Measurements from ENCODE around the gene HOXC9.

DNA sequence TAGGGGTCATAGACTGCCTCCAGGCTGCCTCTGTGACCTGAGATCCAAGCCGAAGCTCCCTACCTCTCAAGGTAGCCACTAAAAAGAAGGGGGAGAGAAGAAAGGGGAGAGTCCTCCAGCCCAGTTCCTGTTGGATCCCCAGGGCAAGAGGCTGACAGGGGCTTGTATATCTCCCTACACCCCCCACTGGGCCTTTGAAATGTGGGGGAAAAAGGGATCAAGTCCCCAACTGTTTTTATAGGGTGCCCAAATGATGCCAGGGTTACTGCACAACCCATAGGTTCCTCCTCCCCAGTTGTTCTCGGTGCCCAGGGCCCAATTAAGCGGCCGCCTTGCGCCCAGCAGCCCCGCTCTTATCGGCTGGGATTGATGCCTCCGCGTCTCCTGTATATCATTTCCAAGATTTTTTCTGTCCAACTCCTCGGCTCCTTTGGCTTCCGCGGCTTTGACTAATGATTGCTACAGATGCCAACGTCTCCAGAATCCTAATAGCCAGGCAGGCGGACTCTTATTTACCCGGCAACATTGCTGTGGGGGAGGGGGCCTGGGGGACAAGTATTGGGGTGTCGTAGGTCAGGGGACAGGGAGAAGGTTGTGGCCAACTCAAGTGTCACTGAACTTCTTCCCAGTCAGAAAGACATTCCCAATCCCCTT lies 46.0 kb downstream of the HOXC9 start:
- TF ChIP-seq, protein P1, sequence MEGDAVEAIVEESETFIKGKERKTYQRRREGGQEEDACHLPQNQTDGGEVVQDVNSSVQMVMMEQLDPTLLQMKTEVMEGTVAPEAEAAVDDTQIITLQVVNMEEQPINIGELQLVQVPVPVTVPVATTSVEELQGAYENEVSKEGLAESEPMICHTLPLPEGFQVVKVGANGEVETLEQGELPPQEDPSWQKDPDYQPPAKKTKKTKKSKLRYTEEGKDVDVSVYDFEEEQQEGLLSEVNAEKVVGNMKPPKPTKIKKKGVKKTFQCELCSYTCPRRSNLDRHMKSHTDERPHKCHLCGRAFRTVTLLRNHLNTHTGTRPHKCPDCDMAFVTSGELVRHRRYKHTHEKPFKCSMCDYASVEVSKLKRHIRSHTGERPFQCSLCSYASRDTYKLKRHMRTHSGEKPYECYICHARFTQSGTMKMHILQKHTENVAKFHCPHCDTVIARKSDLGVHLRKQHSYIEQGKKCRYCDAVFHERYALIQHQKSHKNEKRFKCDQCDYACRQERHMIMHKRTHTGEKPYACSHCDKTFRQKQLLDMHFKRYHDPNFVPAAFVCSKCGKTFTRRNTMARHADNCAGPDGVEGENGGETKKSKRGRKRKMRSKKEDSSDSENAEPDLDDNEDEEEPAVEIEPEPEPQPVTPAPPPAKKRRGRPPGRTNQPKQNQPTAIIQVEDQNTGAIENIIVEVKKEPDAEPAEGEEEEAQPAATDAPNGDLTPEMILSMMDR (conservative IDR thresholded peaks at IDR 0.05; ENCODE audit: low read depth, low read length): no peak
- TF ChIP-seq POLR2A (IDR thresholded peaks at IDR 0.05; ENCODE audit: low read depth, low read length) (no peak), CEBPB (IDR thresholded peaks at IDR 0.05; ENCODE audit: low read depth, low read length) (no peak), RCOR1 (IDR thresholded peaks at IDR 0.05; ENCODE audit: insufficient replicate concordance, low read length) (no peak), SMC3 (IDR thresholded peaks at IDR 0.05; ENCODE audit: low read depth, low read length) (no peak)
